Stimulated activated CD4-positive, alpha-beta T cell treated with anti-CD3 and anti-CD28 coated beads, TNF-alpha, amount 100 ng/mL, for 48 hours (primary cell): Measurements from ENCODE around the gene KIFBP.
A peak's percentile ranks its signal among the peaks of the same experiment; 100 is the strongest.
"Not testable (repeated sequence)": the region's sequence is repeated elsewhere in the genome, so short reads cannot be mapped to it uniquely, and the experiment has no call there.

Source experiments
- DNase-seq, 3 donors: peaks; one replicate each; pipeline ENCODE4 v3.0.0-alpha.2; 2020; ENCODE audit warnings: low read depth in 3 of 3

The KIFBP gene

GRCh38 chr10:68988530-68989316 is at the start of gene KIFBP:
KIFBP (plus strand) TSS chr10:68988803; CDS start chr10:68988833, 30 bp downstream.
- peak; percentile 71 to 78 (median 73) for DNase-seq

- DNase-seq, result no peak
Measured at GRCh38 chr10:68938884-68939283, 49.7 kb upstream of the KIFBP start.

GRCh38 chr10:68940917-68941316 is 47.7 kb upstream of the KIFBP start:
- DNase-seq, result not testable (repeated sequence)

GRCh38 chr10:68950598-68950997 is 38.0 kb upstream of the KIFBP start:
- no peak for DNase-seq

GRCh38 chr10:68954904-68955303 is 33.7 kb upstream of the KIFBP start:
- no peak for DNase-seq

GRCh38 chr10:68955355-68955831 is 33.2 kb upstream of the KIFBP start:
- peak in 1 of 3 donors; percentile 17 for DNase-seq

- DNase-seq, result peak; percentile 77 to 87 (median 83)
Measured at GRCh38 chr10:68955832-68956532, 32.6 kb upstream of the KIFBP start, which contains the start of gene DDX21. DDX21 (plus strand) TSS chr10:68956170; CDS start chr10:68956226, 56 bp downstream.

GRCh38 chr10:68957284-68957615 is 31.4 kb upstream of the KIFBP start:
- no peak for DNase-seq

- DNase-seq, result no peak
Measured at GRCh38 chr10:68957654-68958053, 30.9 kb upstream of the KIFBP start.

GRCh38 chr10:68959695-68960527 is 28.7 kb upstream of the KIFBP start:
- DNase-seq, result no peak

GRCh38 chr10:68963151-68963550 is 25.5 kb upstream of the KIFBP start:
- no peak for DNase-seq

GRCh38 chr10:68973975-68974374 is 14.6 kb upstream of the KIFBP start:
- DNase-seq, result no peak

GRCh38 chr10:68975936-68976473 is 12.6 kb upstream of the KIFBP start:
- DNase-seq, result not testable (repeated sequence)

GRCh38 chr10:68979738-68980137 is 8.9 kb upstream of the KIFBP start:
- not testable (repeated sequence) for DNase-seq

- DNase-seq, result no peak
Measured at GRCh38 chr10:68981074-68981473, 7.5 kb upstream of the KIFBP start.

GRCh38 chr10:68982389-68982788 is 6.2 kb upstream of the KIFBP start:
- no peak for DNase-seq

GRCh38 chr10:68987611-68988010 is 992 bp upstream of the KIFBP start:
- DNase-seq, result no peak

GRCh38 chr10:68989317-68989990 is 851 bp downstream of the KIFBP start:
- no peak for DNase-seq

- no peak for DNase-seq
Measured at GRCh38 chr10:68992636-68993440, 4.2 kb downstream of the KIFBP start.

- DNase-seq, result no peak
Measured at GRCh38 chr10:68997211-68997610, 8.6 kb downstream of the KIFBP start.
